A549 (cell line): ENCODE data around the gene LACTBL1.

Source experiments
- CHD4 ChIP-seq: fragments of 200-600 bp; sonication (generic); IDR thresholded peaks from 2 replicates; pipeline ENCODE4 v1.6.1; 2016; ENCODE audit warnings: antibody characterized with exemption, mild to moderate bottlenecking, borderline replicate concordance
- POLR2A ChIP-seq: IDR thresholded peaks from 2 replicates; pipeline ENCODE4 v1.6.1; 2012; ENCODE audit warnings: mild to moderate bottlenecking, low read length
- ZFP36 ChIP-seq: fragments of 450-650 bp; IDR thresholded peaks from 2 replicates; pipeline ENCODE4 v1.6.1; 2014; ENCODE audit warnings: borderline replicate concordance; ENCODE audit not compliant: partially characterized antibody
- TF ChIP-seq, protein P1 (sequence below): IDR thresholded peaks from 2 replicates; pipeline ENCODE4 v1.6.1; 2012

DNA sequence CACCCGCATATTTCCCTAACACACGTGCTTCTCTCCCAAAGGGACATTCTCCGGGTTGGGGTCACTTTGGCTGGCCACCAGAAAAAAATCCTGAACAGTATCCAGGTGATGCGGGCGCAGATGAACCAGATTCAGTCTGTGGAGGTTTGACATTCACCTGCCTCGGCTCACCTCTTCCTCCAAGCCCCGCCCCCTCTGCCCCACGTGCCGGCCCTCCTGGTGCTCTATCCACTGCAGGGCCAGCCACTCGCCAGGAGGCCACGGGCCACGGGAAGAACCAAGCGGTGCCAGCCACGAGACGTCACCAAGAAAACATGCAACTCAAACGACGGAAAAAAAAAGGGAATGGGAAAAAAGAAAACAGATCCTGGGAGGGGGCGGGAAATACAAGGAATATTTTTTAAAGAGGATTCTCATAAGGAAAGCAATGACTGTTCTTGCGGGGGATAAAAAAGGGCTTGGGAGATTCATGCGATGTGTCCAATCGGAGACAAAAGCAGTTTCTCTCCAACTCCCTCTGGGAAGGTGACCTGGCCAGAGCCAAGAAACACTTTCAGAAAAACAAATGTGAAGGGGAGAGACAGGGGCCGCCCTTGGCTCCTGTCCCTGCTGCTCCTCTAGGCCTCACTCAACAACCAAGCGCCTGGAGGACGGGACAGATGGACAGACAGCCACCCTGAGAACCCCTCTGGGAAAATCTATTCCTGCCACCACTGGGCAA lies 59.1 kb downstream of the LACTBL1 start:
- TF ChIP-seq ZFP36 (no peak), POLR2A (no peak), CHD4 (no peak)
- TF ChIP-seq, protein P1, sequence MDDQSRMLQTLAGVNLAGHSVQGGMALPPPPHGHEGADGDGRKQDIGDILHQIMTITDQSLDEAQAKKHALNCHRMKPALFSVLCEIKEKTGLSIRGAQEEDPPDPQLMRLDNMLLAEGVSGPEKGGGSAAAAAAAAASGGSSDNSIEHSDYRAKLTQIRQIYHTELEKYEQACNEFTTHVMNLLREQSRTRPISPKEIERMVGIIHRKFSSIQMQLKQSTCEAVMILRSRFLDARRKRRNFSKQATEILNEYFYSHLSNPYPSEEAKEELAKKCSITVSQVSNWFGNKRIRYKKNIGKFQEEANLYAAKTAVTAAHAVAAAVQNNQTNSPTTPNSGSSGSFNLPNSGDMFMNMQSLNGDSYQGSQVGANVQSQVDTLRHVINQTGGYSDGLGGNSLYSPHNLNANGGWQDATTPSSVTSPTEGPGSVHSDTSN: no peak
